GM18909 (cell line): ENCODE results near the gene OAT.
"Not testable (repeated sequence)": the region's sequence is repeated elsewhere in the genome, so short reads cannot be mapped to it uniquely, and the experiment has no call there.

Experiments used
- ATAC-seq: cut with Tn5 transposase; IDR thresholded peaks from one replicate; pipeline ENCODE4 v1.9.1; 2021; ENCODE audit warnings: mild to moderate bottlenecking; ENCODE audit not compliant: unreplicated experiment, poor library complexity

Gene OAT

GRCh38 chr10:124380256-124380995 is 38.3 kb downstream of the OAT start:
- ATAC-seq: no peak

- no peak for ATAC-seq
Measured at GRCh38 chr10:124379609-124380193, 39.0 kb downstream of the OAT start.

- no peak for ATAC-seq
Measured at GRCh38 chr10:124378881-124379471, 39.7 kb downstream of the OAT start.

- no peak for ATAC-seq
Measured at GRCh38 chr10:124378271-124378670, 40.5 kb downstream of the OAT start.

GRCh38 chr10:124377101-124377500 is 41.6 kb downstream of the OAT start:
- no peak for ATAC-seq

GRCh38 chr10:124376411-124376810 is 42.3 kb downstream of the OAT start:
- ATAC-seq: no peak

- no peak for ATAC-seq
Measured at GRCh38 chr10:124375691-124376090, 43.0 kb downstream of the OAT start.

- ATAC-seq: no peak
Measured at GRCh38 chr10:124375353-124375614, 43.4 kb downstream of the OAT start.

- ATAC-seq: no peak
Measured at GRCh38 chr10:124374535-124375352, 44.0 kb downstream of the OAT start.

GRCh38 chr10:124372899-124373298 is 45.8 kb downstream of the OAT start:
- no peak for ATAC-seq

- ATAC-seq: no peak
Measured at GRCh38 chr10:124370426-124370825, 48.3 kb downstream of the OAT start.

- ATAC-seq: no peak
Measured at GRCh38 chr10:124369986-124370385, 48.7 kb downstream of the OAT start.

GRCh38 chr10:124369533-124369932 is 49.2 kb downstream of the OAT start:
- ATAC-seq: not testable (repeated sequence)

- ATAC-seq: no peak
Measured at GRCh38 chr10:124369066-124369465, 49.7 kb downstream of the OAT start.

GRCh38 chr10:124367936-124368335 is 50.8 kb downstream of the OAT start:
- no peak for ATAC-seq

- ATAC-seq: no peak
Measured at GRCh38 chr10:124367414-124367813, 51.3 kb downstream of the OAT start.

GRCh38 chr10:124366825-124367224 is 51.9 kb downstream of the OAT start:
- ATAC-seq: no peak

GRCh38 chr10:124366343-124366742 is 52.4 kb downstream of the OAT start:
- ATAC-seq: no peak

- ATAC-seq: no peak
Measured at GRCh38 chr10:124364674-124365073, 54.0 kb downstream of the OAT start.

GRCh38 chr10:124362568-124362967 is 56.2 kb downstream of the OAT start:
- no peak for ATAC-seq

- ATAC-seq: no peak
Measured at GRCh38 chr10:124359336-124359832, 59.3 kb downstream of the OAT start.
